ENCODE measurements around the gene JAKMIP3.

Gene JAKMIP3

DNA sequence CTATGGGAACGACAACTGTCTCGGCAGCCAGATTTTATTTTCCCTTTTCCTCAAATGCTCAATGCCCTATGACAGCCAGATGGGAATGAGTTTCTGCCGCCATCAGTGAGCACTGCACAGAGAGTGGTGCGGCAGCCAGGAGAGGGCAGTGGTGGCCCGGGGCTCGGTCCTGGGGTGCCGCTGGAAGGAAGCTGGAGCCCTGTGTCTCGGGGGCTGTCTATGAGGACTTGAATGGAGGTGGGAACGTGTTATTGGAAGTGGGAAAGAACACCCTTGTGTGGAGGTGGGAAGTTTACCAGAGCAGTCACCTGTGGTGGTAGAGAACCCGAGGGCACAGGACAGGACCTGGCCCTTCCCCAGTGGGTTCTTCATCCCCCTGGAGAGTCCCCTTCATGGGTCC lies 35.8 kb downstream of the JAKMIP3 start:
- no peak overlapping the region for H3K27ac ChIP-seq (ENCODE audit: poor library complexity, severe bottlenecking)

DNA sequence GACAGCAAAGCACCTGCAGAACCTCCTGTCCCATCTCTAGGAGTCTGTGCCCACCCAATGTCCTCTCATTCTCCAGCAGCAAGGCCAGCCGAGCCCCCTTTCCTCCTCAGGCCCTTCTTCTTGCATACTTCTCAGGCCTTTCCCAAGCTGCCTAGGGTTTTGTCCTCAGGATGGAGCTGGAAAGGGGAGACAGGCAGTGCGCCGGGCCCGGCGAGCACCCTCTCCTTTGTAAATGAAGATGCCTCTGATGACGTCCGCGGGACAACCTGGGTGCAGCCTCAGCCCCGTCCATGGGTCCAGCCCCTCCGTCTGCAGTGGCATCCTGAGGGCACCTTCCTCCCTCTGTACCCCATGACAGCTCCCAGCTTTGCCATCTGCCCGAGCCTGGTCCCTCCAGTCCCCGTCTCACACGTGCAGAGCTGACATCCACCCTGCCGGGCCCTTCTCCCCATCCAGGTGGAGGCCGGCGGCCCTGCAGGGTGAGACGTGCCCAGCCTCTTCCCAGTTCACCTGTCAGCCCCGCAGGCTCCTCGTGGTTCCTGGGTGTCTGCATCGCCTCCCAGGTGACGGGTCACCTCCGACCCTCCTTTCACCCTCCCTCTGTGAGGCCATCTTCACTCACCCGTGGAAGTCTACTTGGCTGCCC lies 36.4 kb downstream of the JAKMIP3 start:
- H3K4me3 ChIP-seq (ENCODE audit: severe bottlenecking), result no peak overlapping the region
- no peak for ATAC-seq (ENCODE audit: low read depth)
- no peaks in the 10 kb centered on the region for H3K27me3 ChIP-seq (ENCODE audit: insufficient read depth, poor library complexity, severe bottlenecking)
- H3K27ac ChIP-seq (ENCODE audit: poor library complexity, severe bottlenecking), result no peak overlapping the region
- no peak for DNase-seq (ENCODE audit: low spot score)
- TF ChIP-seq, protein P1, sequence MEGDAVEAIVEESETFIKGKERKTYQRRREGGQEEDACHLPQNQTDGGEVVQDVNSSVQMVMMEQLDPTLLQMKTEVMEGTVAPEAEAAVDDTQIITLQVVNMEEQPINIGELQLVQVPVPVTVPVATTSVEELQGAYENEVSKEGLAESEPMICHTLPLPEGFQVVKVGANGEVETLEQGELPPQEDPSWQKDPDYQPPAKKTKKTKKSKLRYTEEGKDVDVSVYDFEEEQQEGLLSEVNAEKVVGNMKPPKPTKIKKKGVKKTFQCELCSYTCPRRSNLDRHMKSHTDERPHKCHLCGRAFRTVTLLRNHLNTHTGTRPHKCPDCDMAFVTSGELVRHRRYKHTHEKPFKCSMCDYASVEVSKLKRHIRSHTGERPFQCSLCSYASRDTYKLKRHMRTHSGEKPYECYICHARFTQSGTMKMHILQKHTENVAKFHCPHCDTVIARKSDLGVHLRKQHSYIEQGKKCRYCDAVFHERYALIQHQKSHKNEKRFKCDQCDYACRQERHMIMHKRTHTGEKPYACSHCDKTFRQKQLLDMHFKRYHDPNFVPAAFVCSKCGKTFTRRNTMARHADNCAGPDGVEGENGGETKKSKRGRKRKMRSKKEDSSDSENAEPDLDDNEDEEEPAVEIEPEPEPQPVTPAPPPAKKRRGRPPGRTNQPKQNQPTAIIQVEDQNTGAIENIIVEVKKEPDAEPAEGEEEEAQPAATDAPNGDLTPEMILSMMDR (IDR thresholded peaks at IDR 0.05; ENCODE audit: poor library complexity, severe bottlenecking), result no peak
- H3K4me1 ChIP-seq (ENCODE audit: insufficient read depth, poor library complexity, severe bottlenecking), result no peaks in the 10 kb centered on the region
- H3K36me3 ChIP-seq (ENCODE audit: low read depth), result no peaks in the 10 kb centered on the region
- no peaks in the 10 kb centered on the region for H3K9me3 ChIP-seq (ENCODE audit: severe bottlenecking)

More for the DNA sequence above, 35.8 kb downstream of the JAKMIP3 start:
- DNase-seq (ENCODE audit: low spot score) (no peak), ATAC-seq (ENCODE audit: low read depth) (no peak)
- no peaks in the 10 kb centered on the region for H3K36me3 ChIP-seq (ENCODE audit: low read depth)
- no peaks in the 10 kb centered on the region for H3K4me1 ChIP-seq (ENCODE audit: insufficient read depth, poor library complexity, severe bottlenecking)
- TF ChIP-seq, protein P1 (IDR thresholded peaks at IDR 0.05; ENCODE audit: poor library complexity, severe bottlenecking), result peak; percentile 11
- H3K27me3 ChIP-seq (ENCODE audit: insufficient read depth, poor library complexity, severe bottlenecking), result no peaks in the 10 kb centered on the region
- H3K9me3 ChIP-seq (ENCODE audit: severe bottlenecking), result no peaks in the 10 kb centered on the region
- no peak overlapping the region for H3K4me3 ChIP-seq (ENCODE audit: severe bottlenecking)

DNA sequence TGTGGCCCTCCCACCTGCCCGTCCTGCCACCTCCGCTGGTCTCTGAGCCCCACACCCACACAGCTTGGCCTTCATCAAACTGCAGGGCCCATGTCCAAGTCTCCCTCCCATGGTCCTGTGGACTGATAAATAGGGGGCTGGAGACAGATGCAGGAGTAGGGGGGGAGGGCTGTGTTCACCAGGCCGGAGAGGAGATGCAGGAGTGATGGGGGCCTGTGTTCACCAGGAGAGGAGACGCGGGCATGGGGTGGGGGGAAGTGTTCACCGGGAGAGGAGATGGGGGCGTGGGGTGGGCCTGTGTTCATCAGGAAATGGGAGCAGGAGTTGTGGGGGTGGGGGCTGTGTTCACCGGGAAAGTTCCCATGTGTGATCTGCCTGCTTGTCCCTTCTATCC lies 37.0 kb downstream of the JAKMIP3 start:
- DNase-seq (ENCODE audit: low spot score) (no peak), ATAC-seq (ENCODE audit: low read depth) (no peak)
- H3K4me3 ChIP-seq (ENCODE audit: severe bottlenecking), result no peak overlapping the region
- TF ChIP-seq, protein P1 (IDR thresholded peaks at IDR 0.05; ENCODE audit: poor library complexity, severe bottlenecking), result no peak
- no peak overlapping the region for H3K27ac ChIP-seq (ENCODE audit: poor library complexity, severe bottlenecking)
- H3K9me3 ChIP-seq (ENCODE audit: severe bottlenecking), result no peaks in the 10 kb centered on the region
- H3K27me3 ChIP-seq (ENCODE audit: insufficient read depth, poor library complexity, severe bottlenecking), result no peaks in the 10 kb centered on the region
- H3K36me3 ChIP-seq (ENCODE audit: low read depth), result no peaks in the 10 kb centered on the region
- H3K4me1 ChIP-seq (ENCODE audit: insufficient read depth, poor library complexity, severe bottlenecking), result no peaks in the 10 kb centered on the region

DNA sequence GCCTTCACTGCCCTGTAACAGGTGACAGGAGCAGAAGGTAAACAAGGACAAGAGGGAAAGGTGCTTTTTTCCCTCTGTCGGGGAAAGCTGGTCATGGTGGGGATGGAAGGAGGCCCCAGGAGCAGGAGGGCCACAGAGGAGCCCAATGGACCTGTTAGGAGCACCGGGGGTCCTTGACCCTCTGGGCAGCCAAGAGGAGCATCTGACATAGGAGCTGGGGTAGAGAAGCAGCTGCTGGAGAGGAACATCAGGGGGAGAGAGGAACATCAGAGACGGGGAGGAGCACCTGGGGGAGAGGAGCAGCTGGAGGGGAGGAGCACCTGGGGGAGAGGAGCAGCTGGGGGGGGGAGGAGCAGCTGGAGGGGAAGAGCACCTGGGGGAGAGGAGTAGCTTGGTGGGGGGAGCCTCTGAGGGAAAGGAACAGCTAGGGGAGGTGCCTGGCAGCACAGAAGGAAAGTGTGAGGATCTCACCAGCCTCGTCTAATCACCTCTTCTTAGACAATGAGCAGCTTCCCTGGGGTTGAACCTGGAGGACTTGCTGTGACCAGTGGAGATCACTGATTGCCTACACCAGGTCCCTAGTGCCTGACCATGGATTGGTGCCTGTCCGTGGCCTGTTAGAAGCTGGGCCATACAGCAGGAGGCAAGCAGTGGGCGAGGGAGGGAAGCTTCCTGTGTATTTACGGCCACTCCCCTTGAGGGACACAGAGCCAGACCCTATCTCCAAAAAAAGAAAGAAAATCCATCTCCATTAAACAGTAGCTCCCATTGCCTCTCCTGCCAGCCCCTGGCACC lies 37.6 kb downstream of the JAKMIP3 start:
- no peaks in the 10 kb centered on the region for H3K36me3 ChIP-seq (ENCODE audit: low read depth)
- no peak overlapping the region for H3K27ac ChIP-seq (ENCODE audit: poor library complexity, severe bottlenecking)
- DNase-seq (ENCODE audit: low spot score) (no peak), ATAC-seq (ENCODE audit: low read depth) (no peak)
- H3K27me3 ChIP-seq (ENCODE audit: insufficient read depth, poor library complexity, severe bottlenecking), result no peaks in the 10 kb centered on the region
- H3K4me3 ChIP-seq (ENCODE audit: severe bottlenecking), result no peak overlapping the region
- no peaks in the 10 kb centered on the region for H3K9me3 ChIP-seq (ENCODE audit: severe bottlenecking)
- no peaks in the 10 kb centered on the region for H3K4me1 ChIP-seq (ENCODE audit: insufficient read depth, poor library complexity, severe bottlenecking)
- TF ChIP-seq, protein P1 (IDR thresholded peaks at IDR 0.05; ENCODE audit: poor library complexity, severe bottlenecking), result no peak

DNA sequence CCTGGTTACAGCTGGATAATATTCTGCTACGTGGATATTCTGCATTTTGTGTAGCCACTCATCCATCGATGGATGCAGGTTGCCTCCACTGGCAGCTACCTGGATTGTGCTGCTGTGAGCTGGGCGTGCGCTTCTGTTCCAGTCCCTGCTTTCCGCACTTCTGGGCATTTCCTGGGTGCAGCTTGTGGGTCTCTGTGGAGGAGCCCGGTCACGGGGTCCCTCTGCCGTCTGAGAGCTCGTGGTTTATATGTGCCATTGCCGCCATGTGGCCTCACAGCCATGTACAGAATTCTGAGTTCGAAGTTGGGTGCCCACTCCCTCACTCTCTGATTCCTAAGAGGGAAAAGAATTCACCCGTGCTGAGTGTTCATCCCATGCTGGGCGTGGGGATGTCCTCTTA lies 38.3 kb downstream of the JAKMIP3 start:
- DNase-seq (ENCODE audit: low spot score) (no peak), ATAC-seq (ENCODE audit: low read depth) (no peak)
- Histone ChIP-seq H3K27me3 (ENCODE audit: insufficient read depth, poor library complexity, severe bottlenecking) (no peaks in the 10 kb centered on the region), H3K4me1 (ENCODE audit: insufficient read depth, poor library complexity, severe bottlenecking) (no peaks in the 10 kb centered on the region), H3K4me3 (ENCODE audit: severe bottlenecking) (no peak overlapping the region), H3K36me3 (ENCODE audit: low read depth) (no peaks in the 10 kb centered on the region), H3K27ac (ENCODE audit: poor library complexity, severe bottlenecking) (no peak overlapping the region), H3K9me3 (ENCODE audit: severe bottlenecking) (no peaks in the 10 kb centered on the region)
- TF ChIP-seq, protein P1 (IDR thresholded peaks at IDR 0.05; ENCODE audit: poor library complexity, severe bottlenecking), result no peak

All from RWPE2 (cell line).